Nephron (organoid): Measurements from ENCODE around the gene AFG3L2.
A peak's percentile ranks its signal among the peaks of the same experiment; 100 is the strongest.

Experiments used
- H3K27ac Mint-ChIP-seq, 3 experiments: 2 replicates each; pipeline ENCODE4 v1.8.0; 2020; ENCODE audit warnings: mixed read lengths in 3 of 3, mild to moderate bottlenecking in 2 of 3, moderate library complexity in 1 of 3
- H3K27me3 Mint-ChIP-seq: 2 replicates; pipeline ENCODE4 v1.8.0; 2021; ENCODE audit warnings: low read depth, mild to moderate bottlenecking, moderate library complexity, mixed read lengths
- H3K36me3 Mint-ChIP-seq: 2 replicates; pipeline ENCODE4 v1.8.0; 2020; ENCODE audit warnings: low read depth, mixed read lengths
- H3K4me1 Mint-ChIP-seq: 2 replicates; pipeline ENCODE4 v1.8.0; 2020; ENCODE audit warnings: mixed read lengths
- H3K4me3 Mint-ChIP-seq, 3 experiments: 2 replicates each; pipeline ENCODE4 v1.8.0; 2020; ENCODE audit warnings: mild to moderate bottlenecking in 3 of 3, mixed read lengths in 3 of 3, moderate library complexity in 2 of 3
- H3K9me3 Mint-ChIP-seq: 2 replicates; pipeline ENCODE4 v1.8.0; 2020; ENCODE audit warnings: mixed read lengths
- TF ChIP-seq, protein P1 (sequence below), 3 experiments: fragments of 200-600 bp; sonication (generic); IDR thresholded peaks; one replicate each; pipeline ENCODE4 v1.5.0; 2021; ENCODE audit warnings: antibody characterized with exemption in 3 of 3; ENCODE audit not compliant: unreplicated experiment in 3 of 3

Gene AFG3L2

DNA sequence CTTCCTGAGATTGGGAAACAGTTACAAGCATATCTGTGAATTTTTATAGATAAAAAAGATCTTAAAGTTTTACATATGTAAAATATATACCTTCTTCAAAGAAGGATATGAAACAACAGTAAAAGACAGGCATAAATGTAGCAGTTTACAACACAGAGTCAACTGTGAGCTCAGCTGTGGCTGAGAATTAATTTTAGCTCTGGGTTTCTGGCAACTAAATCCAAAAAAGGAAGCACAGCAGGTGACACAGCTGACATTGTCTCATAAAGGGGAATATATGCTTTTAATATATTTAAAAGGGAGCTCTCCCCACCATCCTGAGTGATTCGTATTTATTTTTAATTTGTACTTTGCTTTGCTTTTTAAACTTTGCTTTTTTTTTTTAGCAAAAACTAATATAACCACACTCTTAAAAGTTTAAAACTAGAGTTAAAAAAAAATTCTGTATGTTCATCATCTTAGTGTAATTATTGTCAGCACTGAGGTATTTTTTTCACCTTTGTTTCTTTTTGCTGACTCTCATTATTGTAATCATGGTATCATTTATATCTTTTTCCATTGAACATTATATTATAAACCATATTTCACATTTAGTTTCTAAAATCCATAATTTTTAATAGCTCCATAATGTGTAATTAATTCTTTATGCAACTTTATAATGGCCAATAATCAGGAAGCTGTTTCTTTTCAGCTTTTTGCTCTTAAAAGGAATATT lies 62.3 kb downstream of the AFG3L2 start:
- Mint-ChIP-seq H3K4me3 (no peak overlapping the region), H3K36me3 (peaks cover 51% of the 10 kb centered on the region), H3K4me1 (peaks cover 50% of the 10 kb centered on the region), H3K27me3 (peaks cover 4% of the 10 kb centered on the region), H3K27ac (peak overlapping the region in 1 of 3 experiments; percentile 72), H3K9me3 (peaks cover 8% of the 10 kb centered on the region)
- TF ChIP-seq, protein P1, sequence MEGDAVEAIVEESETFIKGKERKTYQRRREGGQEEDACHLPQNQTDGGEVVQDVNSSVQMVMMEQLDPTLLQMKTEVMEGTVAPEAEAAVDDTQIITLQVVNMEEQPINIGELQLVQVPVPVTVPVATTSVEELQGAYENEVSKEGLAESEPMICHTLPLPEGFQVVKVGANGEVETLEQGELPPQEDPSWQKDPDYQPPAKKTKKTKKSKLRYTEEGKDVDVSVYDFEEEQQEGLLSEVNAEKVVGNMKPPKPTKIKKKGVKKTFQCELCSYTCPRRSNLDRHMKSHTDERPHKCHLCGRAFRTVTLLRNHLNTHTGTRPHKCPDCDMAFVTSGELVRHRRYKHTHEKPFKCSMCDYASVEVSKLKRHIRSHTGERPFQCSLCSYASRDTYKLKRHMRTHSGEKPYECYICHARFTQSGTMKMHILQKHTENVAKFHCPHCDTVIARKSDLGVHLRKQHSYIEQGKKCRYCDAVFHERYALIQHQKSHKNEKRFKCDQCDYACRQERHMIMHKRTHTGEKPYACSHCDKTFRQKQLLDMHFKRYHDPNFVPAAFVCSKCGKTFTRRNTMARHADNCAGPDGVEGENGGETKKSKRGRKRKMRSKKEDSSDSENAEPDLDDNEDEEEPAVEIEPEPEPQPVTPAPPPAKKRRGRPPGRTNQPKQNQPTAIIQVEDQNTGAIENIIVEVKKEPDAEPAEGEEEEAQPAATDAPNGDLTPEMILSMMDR (IDR thresholded peaks at IDR 0.05; ENCODE audit: unreplicated experiment in 3 of 3) = no peak

DNA sequence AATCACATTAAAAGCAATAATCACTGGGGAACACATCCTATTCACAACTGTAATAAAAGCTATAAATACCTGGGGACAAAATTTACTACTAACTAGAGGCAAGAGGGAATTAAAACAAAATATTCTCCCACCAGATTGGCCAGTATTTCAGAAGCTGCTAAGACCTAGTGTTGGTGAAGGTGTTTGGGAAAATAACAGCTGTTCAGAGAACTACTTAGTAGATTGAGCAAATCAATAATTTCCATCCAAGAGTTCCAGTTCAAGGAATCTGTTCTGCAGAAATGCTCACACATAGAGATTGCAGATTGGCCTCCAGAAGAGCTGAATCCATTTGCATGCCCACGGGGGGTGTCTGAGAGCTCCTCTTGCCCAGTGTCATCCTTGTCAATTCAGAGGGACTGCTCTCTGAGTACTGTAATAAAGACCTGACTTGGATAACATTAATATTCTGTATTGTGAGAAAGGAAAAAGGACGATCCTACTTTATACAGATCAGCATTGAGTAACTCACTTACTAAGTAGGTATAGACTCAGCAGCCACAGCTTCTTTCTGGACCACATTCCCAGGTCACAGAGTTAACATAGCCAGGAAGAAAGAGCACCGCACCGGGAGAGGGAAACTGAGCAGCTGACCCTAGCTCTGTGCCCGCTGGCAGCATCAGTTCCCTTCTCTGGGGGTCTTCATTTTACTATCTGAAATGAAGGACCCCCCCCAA lies 63.3 kb downstream of the AFG3L2 start:
- Mint-ChIP-seq H3K4me3 (peak overlapping the region in 2 of 3 experiments; percentile 23 to 65), H3K4me1 (peaks cover 56% of the 10 kb centered on the region), H3K9me3 (peaks cover 13% of the 10 kb centered on the region), H3K36me3 (peaks cover 56% of the 10 kb centered on the region), H3K27me3 (peaks cover 8% of the 10 kb centered on the region), H3K27ac (peak overlapping the region in 1 of 3 experiments; percentile 72)
- TF ChIP-seq, protein P1 (IDR thresholded peaks at IDR 0.05; ENCODE audit: unreplicated experiment in 3 of 3) = no peak

DNA sequence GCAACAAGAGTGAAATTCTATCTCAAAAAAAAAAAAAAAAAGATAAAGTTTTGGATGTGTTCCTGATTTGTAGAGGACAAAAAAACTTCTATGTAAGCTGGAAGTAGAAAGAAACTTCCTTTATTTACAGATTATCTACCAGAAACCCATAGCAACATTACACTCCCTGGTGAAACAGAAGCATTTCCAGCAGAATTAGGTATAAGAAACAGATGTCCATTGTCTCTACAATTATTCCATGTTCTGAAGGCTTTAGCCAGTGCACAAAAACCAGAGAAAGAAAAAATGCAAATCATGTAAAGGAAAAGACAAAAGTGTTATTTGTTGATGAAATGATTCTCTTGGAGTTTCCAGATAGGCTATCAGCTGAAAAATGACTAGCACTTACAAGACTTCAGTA lies 64.1 kb downstream of the AFG3L2 start:
- Mint-ChIP-seq H3K9me3 (peaks cover 13% of the 10 kb centered on the region), H3K36me3 (peaks cover 53% of the 10 kb centered on the region), H3K4me1 (peaks cover 51% of the 10 kb centered on the region), H3K27ac (peak overlapping the region in 1 of 3 experiments; percentile 72), H3K4me3 (peak overlapping the region in 2 of 3 experiments; percentile 35 to 65), H3K27me3 (peaks cover 10% of the 10 kb centered on the region)
- TF ChIP-seq, protein P1 (IDR thresholded peaks at IDR 0.05; ENCODE audit: unreplicated experiment in 3 of 3) = no peak

DNA sequence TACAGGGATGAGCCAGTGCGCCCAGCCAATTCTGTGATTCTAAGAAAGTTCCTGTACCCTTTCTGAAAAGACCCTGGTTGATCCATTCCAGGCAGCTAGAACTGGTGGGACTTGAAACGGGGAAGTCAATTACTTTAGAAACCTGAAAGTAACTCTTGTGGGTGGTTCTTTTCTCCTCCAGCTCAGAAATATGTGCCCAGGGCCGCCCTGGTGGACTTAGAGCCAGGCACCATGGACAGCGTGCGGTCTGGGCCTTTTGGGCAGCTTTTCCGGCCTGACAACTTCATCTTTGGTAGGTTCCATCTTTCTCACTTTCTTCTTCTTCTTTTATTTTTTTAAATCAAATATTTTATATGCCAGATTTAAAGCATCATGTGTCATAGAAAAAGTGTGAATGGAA lies 66.3 kb downstream of the AFG3L2 start:
- H3K9me3 Mint-ChIP-seq = peaks cover 13% of the 10 kb centered on the region
- peak overlapping the region; percentile 44 to 79 (median 77) for H3K4me3 Mint-ChIP-seq
- H3K27ac Mint-ChIP-seq = no peak overlapping the region
- TF ChIP-seq, protein P1 (IDR thresholded peaks at IDR 0.05; ENCODE audit: unreplicated experiment in 3 of 3) = no peak
- peaks cover 46% of the 10 kb centered on the region for H3K36me3 Mint-ChIP-seq
- H3K27me3 Mint-ChIP-seq = peaks cover 29% of the 10 kb centered on the region
- H3K4me1 Mint-ChIP-seq = peaks cover 46% of the 10 kb centered on the region

DNA sequence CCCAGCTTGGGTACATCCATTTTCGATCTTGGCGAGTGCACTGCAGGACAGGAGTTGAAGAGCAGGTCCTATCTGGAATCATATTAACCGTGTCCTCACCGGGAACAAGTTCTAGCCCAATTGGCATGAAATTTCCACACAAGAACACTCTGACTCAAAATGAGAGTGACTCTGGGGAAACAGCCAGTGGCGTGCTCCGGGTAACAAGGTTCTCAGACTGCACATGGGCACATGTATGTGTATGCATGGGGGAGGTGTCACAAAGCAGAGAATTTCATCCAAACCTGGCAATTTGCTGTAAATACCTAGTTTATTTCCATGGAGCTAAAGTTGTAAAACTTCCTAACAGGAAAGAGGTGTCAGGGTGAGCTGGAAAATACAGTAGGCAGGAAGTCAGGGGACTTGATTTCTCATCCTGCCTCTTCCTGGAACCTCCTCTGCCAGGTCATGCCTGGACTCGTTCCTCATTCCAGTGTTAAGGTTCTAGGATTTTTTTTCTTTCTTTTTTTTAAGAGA lies 67.3 kb downstream of the AFG3L2 start:
- H3K9me3 Mint-ChIP-seq = peaks cover 13% of the 10 kb centered on the region
- peaks cover 46% of the 10 kb centered on the region for H3K36me3 Mint-ChIP-seq
- TF ChIP-seq, protein P1 (IDR thresholded peaks at IDR 0.05; ENCODE audit: unreplicated experiment in 3 of 3) = no peak
- peaks cover 41% of the 10 kb centered on the region for H3K4me1 Mint-ChIP-seq
- peak overlapping the region; percentile 83 to 96 (median 91) for H3K4me3 Mint-ChIP-seq
- peaks cover 33% of the 10 kb centered on the region for H3K27me3 Mint-ChIP-seq
- peak overlapping the region in 2 of 3 experiments; percentile 51 to 92 for H3K27ac Mint-ChIP-seq
